K562 (cell line): ENCODE data around the gene FAM180B. TPM values are rescaled to one million over a fixed set of nuclear protein-coding genes. Genes with fewer than 3 reads are reported as not detected.

Experiments used
- CREB3L1 ChIP-seq: fragments of 450-650 bp; IDR thresholded peaks from 2 replicates; pipeline ENCODE4 v1.6.1; 2014; ENCODE audit warnings: low read depth, mild to moderate bottlenecking, moderate library complexity, borderline replicate concordance
- GATA2 ChIP-seq: sonication (generic); formaldehyde crosslinking; IDR thresholded peaks from 2 replicates; pipeline ENCODE4 v1.4.0; 2020; ENCODE audit warnings: mild to moderate bottlenecking, missing genetic modification reagents
- HCFC1 ChIP-seq: IDR thresholded peaks from 2 replicates; pipeline ENCODE4 v1.6.1; 2012; ENCODE audit warnings: low read depth, low read length, improper control_type of control experiment
- HMG20B ChIP-seq: fragments of 250-450 bp; sonication (Bioruptor Pico); IDR thresholded peaks from 2 replicates; pipeline ENCODE4 v1.5.0; 2021; ENCODE audit warnings: mild to moderate bottlenecking
- HOXB6 ChIP-seq: fragments of 250-450 bp; sonication (Bioruptor Pico); IDR thresholded peaks from 2 replicates; pipeline ENCODE4 v1.5.1; 2022; ENCODE audit warnings: mild to moderate bottlenecking, borderline replicate concordance
- MTA1 ChIP-seq: fragments of 450-650 bp; IDR thresholded peaks from 2 replicates; pipeline ENCODE4 v1.6.1; 2017; ENCODE audit warnings: borderline replicate concordance
- MTF1 ChIP-seq: fragments of 250-450 bp; sonication (Bioruptor Pico); IDR thresholded peaks from 2 replicates; pipeline ENCODE4 v1.9.0; 2021; ENCODE audit warnings: moderate library complexity, mild to moderate bottlenecking, inconsistent platforms, borderline replicate concordance
- POLR2G ChIP-seq: fragments of 200-400 bp; formaldehyde crosslinking; IDR thresholded peaks from 2 replicates; pipeline ENCODE4 v1.6.1; 2017; ENCODE audit warnings: low read depth, mild to moderate bottlenecking, antibody characterized with exemption, low read length, moderate library complexity
- PRMT5 ChIP-seq: sonication (generic); formaldehyde crosslinking; IDR thresholded peaks from 2 replicates; pipeline ENCODE4 v1.5.0; 2020; ENCODE audit warnings: missing genetic modification reagents
- PYGO2 ChIP-seq: fragments of 450-650 bp; IDR thresholded peaks from 2 replicates; pipeline ENCODE4 v1.6.1; 2016; ENCODE audit warnings: mild to moderate bottlenecking, missing genetic modification characterization, moderate library complexity, missing compliant biosample characterization
- SMARCB1 ChIP-seq: IDR thresholded peaks from 2 replicates; pipeline ENCODE4 v1.6.1; 2011; ENCODE audit warnings: improper control_type of control experiment, low read depth; ENCODE audit not compliant: insufficient read length
- SP1 ChIP-seq: sonication (generic); formaldehyde crosslinking; IDR thresholded peaks from 2 replicates; pipeline ENCODE4 v1.8.1; 2022; ENCODE audit warnings: mild to moderate bottlenecking, missing genetic modification reagents
- TSC22D4 ChIP-seq: fragments of 450-650 bp; IDR thresholded peaks from 2 replicates; pipeline ENCODE4 v1.6.1; 2016; ENCODE audit warnings: missing genetic modification characterization, missing biosample characterization, control low read depth
- ZC3H4 ChIP-seq: sonication (generic); formaldehyde crosslinking; IDR thresholded peaks from 2 replicates; pipeline ENCODE4 v1.9.0; 2021; ENCODE audit warnings: missing genetic modification reagents, borderline replicate concordance
- ZKSCAN8 ChIP-seq: fragments of 200-800 bp; sonication (Bioruptor generic); IDR thresholded peaks from 2 replicates; pipeline ENCODE4 v1.6.1; 2016; ENCODE audit warnings: missing genetic modification characterization, missing compliant biosample characterization
- ZNF121 ChIP-seq: sonication (generic); formaldehyde crosslinking; conservative IDR thresholded peaks from 2 replicates; pipeline ENCODE4 v1.8.0; 2022; ENCODE audit warnings: missing genetic modification reagents
- ZNF668 ChIP-seq: fragments of 250-450 bp; sonication (Bioruptor Pico); IDR thresholded peaks from 2 replicates; pipeline ENCODE4 v1.8.0; 2022; ENCODE audit warnings: mild to moderate bottlenecking, inconsistent platforms
- polyA plus RNA-seq, 8 experiments: library from polyadenylated mRNA; depleted of rRNA in 4 of 8; stranded (reverse) in 5 of 8; unstranded in 3 of 8; fragments of >200 nt; fragmentation: Nextera tagmentation in 2 of 8; fragmentation: Illumina TruSeq in 1 of 8; extraction: Ambion mirVana in 2 of 8; extraction: Trizol in 1 of 8; gene quantifications; 2 replicates each; pipeline versions ENCODE4 v1.2.1 to v1.2.3, GENCODE V29; 2011 to 2014; ENCODE audit warnings: inconsistent platforms in 1 of 8, missing spikeins in 1 of 8
- total RNA-seq, 7 experiments: library from RNA; depleted of rRNA in 6 of 7; stranded (reverse); fragments of >200 nt in 6 of 7; fragmentation: Illumina TruSeq in 2 of 7; extraction: Trizol in 2 of 7; gene quantifications; 2 replicates each; pipeline versions ENCODE4 v1.2.1 to v1.2.3, GENCODE V29; 2011 to 2021; ENCODE audit warnings: low replicate concordance in 1 of 7
- TF ChIP-seq, protein P1 (sequence below): fragments of 450-650 bp; IDR thresholded peaks from 2 replicates; pipeline ENCODE4 v1.6.1; 2016; ENCODE audit warnings: borderline replicate concordance
- TF ChIP-seq, protein P2 (sequence below): fragments of 250-450 bp; sonication (Bioruptor Pico); IDR thresholded peaks from 2 replicates; pipeline ENCODE4 v1.4.0; 2020; ENCODE audit warnings: mild to moderate bottlenecking
- TF ChIP-seq, protein P3 (sequence below): fragments of 250-450 bp; sonication (Bioruptor Pico); IDR thresholded peaks from 2 replicates; pipeline ENCODE4 v1.9.0; 2021; ENCODE audit warnings: mild to moderate bottlenecking, inconsistent platforms

The FAM180B gene
- total and polyA plus RNA-seq, 9 of the 15 experiments (the other 6 are each of a cell fraction or from before 2014, with no cell fraction given) = 0.05 to 0.14 TPM; not detected in 7

DNA sequence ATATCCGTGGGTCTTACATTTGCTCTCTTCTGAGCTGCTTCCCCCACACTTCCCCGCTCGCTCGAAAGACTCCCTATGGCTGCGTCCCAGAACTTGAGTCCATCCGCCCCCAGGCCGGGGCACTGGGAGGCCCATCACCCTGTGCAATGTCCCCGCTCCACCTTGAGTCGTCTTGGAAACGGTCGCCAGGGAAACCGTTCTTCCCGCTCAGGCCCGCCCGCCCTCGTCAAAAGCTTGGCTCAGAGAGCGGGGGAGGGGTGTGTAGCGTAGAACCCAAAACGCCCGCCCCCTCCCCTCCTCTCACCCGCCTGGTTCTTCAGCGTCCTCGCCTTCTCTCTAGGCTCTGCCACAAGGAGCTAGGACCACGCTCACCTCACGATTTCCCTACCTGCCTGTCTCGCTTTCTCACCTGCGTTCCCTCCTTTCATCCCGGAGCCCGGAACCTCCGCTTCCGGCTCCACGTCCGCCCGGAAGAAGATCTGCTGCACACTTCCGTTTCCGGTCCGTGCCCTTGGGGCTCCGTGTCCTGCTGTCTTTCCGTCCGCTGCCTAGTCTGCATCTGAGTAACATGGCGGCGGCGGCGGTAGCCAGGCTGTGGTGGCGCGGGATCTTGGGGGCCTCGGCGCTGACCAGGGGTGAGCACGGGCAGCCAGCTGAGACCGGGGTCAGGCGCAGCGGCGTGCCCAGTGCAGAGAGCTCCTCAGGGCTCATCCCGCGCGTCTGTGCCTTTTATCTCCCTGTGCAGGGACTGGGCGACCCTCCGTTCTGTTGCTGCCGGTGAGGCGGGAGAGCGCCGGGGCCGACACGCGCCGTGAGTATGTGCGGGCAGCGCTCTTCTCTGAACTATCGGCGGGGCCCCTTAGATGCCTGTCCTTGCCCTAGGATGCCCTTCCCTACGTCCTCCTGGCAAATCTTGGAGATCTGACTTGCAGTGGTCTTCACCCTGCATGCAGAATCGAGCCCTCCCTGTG is 7.7 kb upstream of the FAM180B start, which contains the start of the genes KBTBD4 and NDUFS3 (continued):
- TF ChIP-seq, protein P1, sequence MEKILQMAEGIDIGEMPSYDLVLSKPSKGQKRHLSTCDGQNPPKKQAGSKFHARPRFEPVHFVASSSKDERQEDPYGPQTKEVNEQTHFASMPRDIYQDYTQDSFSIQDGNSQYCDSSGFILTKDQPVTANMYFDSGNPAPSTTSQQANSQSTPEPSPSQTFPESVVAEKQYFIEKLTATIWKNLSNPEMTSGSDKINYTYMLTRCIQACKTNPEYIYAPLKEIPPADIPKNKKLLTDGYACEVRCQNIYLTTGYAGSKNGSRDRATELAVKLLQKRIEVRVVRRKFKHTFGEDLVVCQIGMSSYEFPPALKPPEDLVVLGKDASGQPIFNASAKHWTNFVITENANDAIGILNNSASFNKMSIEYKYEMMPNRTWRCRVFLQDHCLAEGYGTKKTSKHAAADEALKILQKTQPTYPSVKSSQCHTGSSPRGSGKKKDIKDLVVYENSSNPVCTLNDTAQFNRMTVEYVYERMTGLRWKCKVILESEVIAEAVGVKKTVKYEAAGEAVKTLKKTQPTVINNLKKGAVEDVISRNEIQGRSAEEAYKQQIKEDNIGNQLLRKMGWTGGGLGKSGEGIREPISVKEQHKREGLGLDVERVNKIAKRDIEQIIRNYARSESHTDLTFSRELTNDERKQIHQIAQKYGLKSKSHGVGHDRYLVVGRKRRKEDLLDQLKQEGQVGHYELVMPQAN = peak; percentile 94
- TF ChIP-seq, protein P2, sequence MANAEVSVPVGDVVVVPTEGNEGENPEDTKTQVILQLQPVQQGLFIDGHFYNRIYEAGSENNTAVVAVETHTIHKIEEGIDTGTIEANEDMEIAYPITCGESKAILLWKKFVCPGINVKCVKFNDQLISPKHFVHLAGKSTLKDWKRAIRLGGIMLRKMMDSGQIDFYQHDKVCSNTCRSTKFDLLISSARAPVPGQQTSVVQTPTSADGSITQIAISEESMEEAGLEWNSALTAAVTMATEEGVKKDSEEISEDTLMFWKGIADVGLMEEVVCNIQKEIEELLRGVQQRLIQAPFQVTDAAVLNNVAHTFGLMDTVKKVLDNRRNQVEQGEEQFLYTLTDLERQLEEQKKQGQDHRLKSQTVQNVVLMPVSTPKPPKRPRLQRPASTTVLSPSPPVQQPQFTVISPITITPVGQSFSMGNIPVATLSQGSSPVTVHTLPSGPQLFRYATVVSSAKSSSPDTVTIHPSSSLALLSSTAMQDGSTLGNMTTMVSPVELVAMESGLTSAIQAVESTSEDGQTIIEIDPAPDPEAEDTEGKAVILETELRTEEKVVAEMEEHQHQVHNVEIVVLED (CRISPR knock-in tag) = peak; percentile 72
- TF ChIP-seq HMG20B (CRISPR knock-in tag) (no peak), SMARCB1 (no peak), GATA2 (0 out of 2 replicates have a peak, but pooled peaks have one; percentile 28), PRMT5 (CRISPR knock-in tag) (no peak), HOXB6 (CRISPR knock-in tag) (peak; percentile 4; the same call in 1 of the 2 replicates), SP1 (peak; percentile 96), ZKSCAN8 (no peak), CREB3L1 (peak; percentile 90; the same call in 1 of the 2 replicates), PYGO2 (tag) (no peak), TSC22D4 (tag) (no peak), ZNF121 (CRISPR knock-in tag) (no peak), MTA1 (peak; percentile 88), ZC3H4 (CRISPR knock-in tag) (no peak; the same call in 1 of the 2 replicates), POLR2G (peak; percentile 99), ZNF668 (CRISPR knock-in tag) (no peak), HCFC1 (peak; percentile 95), MTF1 (CRISPR knock-in tag) (no peak)
- TF ChIP-seq, protein P3, sequence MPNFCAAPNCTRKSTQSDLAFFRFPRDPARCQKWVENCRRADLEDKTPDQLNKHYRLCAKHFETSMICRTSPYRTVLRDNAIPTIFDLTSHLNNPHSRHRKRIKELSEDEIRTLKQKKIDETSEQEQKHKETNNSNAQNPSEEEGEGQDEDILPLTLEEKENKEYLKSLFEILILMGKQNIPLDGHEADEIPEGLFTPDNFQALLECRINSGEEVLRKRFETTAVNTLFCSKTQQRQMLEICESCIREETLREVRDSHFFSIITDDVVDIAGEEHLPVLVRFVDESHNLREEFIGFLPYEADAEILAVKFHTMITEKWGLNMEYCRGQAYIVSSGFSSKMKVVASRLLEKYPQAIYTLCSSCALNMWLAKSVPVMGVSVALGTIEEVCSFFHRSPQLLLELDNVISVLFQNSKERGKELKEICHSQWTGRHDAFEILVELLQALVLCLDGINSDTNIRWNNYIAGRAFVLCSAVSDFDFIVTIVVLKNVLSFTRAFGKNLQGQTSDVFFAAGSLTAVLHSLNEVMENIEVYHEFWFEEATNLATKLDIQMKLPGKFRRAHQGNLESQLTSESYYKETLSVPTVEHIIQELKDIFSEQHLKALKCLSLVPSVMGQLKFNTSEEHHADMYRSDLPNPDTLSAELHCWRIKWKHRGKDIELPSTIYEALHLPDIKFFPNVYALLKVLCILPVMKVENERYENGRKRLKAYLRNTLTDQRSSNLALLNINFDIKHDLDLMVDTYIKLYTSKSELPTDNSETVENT (CRISPR knock-in tag) = no peak
